GM23338 (cell line): ENCODE data around the gene NCF2.

Source experiments
- CTCF ChIP-seq, 2 experiments: fragments of 200-600 bp in 1 of 2; sonication (generic) in 1 of 2; conservative IDR thresholded peaks; 2 replicates each; pipeline versions ENCODE4 v1.5.1 to v1.6.1; 2016 to 2017; ENCODE audit warnings: antibody characterized with exemption in 2 of 2, low read depth in 2 of 2, mild to moderate bottlenecking in 2 of 2, moderate library complexity in 1 of 2
- POLR2AphosphoS5 ChIP-seq: IDR thresholded peaks from 2 replicates; pipeline ENCODE4 v1.6.1; 2016; ENCODE audit warnings: antibody characterized with exemption, low read depth
- STAT1 ChIP-seq: IDR thresholded peaks from one replicate; pipeline ENCODE4 v1.6.1; 2016; ENCODE audit warnings: antibody characterized with exemption; ENCODE audit not compliant: unreplicated experiment

- TF ChIP-seq CTCF (conservative IDR thresholded peaks at IDR 0.05; ENCODE audit: low read depth in 2 of 2), result no peak
- TF ChIP-seq POLR2AphosphoS5, result no peak
- no peak for TF ChIP-seq STAT1
These were observed 36.5 kb downstream of the NCF2 start for GRCh38 chr1:183553764-183554163.
